Choroid plexus epithelial cell (primary cell): ENCODE results near the gene TMEM255B.
A peak's percentile ranks its signal among the peaks of the same experiment; 100 is the strongest.

Source experiments
- DNase-seq: peaks from one replicate; pipeline ENCODE4 v3.0.0-alpha.2; 2010; ENCODE audit warnings: low read depth
- H3K4me3 ChIP-seq: 2 replicates; pipeline ENCODE4 v1.5.1; 2011; ENCODE audit warnings: low read depth, mild to moderate bottlenecking, control low read depth, low read length, moderate library complexity
- TF ChIP-seq, protein P1 (sequence below): conservative IDR thresholded peaks from 2 replicates; pipeline ENCODE4 v1.5.1; 2011; ENCODE audit warnings: low read depth, mild to moderate bottlenecking, control low read depth, inconsistent platforms, low read length, moderate library complexity

TMEM255B gene

GRCh38 chr13:113796211-113796963 lies 37.4 kb downstream of the TMEM255B start:
- H3K4me3 ChIP-seq, result no peak overlapping the region
- no peak for DNase-seq
- TF ChIP-seq, protein P1, sequence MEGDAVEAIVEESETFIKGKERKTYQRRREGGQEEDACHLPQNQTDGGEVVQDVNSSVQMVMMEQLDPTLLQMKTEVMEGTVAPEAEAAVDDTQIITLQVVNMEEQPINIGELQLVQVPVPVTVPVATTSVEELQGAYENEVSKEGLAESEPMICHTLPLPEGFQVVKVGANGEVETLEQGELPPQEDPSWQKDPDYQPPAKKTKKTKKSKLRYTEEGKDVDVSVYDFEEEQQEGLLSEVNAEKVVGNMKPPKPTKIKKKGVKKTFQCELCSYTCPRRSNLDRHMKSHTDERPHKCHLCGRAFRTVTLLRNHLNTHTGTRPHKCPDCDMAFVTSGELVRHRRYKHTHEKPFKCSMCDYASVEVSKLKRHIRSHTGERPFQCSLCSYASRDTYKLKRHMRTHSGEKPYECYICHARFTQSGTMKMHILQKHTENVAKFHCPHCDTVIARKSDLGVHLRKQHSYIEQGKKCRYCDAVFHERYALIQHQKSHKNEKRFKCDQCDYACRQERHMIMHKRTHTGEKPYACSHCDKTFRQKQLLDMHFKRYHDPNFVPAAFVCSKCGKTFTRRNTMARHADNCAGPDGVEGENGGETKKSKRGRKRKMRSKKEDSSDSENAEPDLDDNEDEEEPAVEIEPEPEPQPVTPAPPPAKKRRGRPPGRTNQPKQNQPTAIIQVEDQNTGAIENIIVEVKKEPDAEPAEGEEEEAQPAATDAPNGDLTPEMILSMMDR, result no peak

GRCh38 chr13:113796964-113797676 lies 38.1 kb downstream of the TMEM255B start:
- no peak for DNase-seq
- TF ChIP-seq, protein P1, result no peak
- no peak overlapping the region for H3K4me3 ChIP-seq

DNA sequence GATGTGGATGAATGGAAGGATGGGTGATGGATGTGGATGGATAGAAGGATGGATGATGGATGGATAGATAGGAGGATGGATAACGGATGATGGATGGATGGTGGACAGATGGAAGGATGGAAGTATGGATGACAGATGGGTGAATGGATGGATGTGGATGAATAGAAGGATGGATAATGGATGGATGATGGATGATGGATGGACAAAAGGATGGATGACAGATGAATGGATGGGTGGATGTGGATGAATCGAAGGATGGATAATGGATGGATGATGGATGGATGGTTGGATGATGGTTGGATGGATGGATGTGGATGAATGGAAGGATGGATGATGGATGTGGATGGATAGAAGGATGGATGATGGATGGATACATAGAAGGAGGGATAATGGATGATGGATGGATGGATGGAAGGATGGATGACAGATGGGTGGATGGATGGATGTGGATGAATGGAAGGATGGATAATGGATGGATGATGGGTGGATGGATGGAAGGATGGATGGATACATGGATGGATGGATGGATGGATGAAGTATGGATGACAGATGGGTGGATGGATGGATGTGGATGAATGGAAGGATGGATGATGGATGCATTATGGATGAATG lies 39.3 kb downstream of the TMEM255B start:
- H3K4me3 ChIP-seq, result no peak overlapping the region
- no peak for DNase-seq
- TF ChIP-seq, protein P1, result no peak

DNA sequence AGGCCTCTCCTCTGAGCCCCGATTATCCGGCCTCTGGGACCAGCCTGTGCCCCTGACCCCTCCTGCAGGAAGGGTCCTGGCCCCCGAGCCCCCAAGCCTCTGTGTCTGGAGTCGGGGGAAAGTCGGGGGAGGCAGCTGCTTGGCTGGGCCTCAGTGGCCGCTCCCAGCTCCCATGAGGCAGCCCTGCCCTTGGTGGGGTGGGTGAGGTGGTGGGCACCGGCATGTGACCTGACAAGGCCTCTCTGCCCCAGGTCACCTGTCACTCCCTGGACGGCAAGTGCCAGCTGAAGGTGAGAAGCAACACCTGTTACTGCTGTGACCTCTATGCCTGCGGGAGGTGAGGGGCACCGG lies 41.5 kb downstream of the TMEM255B start:
- TF ChIP-seq, protein P1, result no peak
- H3K4me3 ChIP-seq, result no peak overlapping the region
- no peak for DNase-seq

DNA sequence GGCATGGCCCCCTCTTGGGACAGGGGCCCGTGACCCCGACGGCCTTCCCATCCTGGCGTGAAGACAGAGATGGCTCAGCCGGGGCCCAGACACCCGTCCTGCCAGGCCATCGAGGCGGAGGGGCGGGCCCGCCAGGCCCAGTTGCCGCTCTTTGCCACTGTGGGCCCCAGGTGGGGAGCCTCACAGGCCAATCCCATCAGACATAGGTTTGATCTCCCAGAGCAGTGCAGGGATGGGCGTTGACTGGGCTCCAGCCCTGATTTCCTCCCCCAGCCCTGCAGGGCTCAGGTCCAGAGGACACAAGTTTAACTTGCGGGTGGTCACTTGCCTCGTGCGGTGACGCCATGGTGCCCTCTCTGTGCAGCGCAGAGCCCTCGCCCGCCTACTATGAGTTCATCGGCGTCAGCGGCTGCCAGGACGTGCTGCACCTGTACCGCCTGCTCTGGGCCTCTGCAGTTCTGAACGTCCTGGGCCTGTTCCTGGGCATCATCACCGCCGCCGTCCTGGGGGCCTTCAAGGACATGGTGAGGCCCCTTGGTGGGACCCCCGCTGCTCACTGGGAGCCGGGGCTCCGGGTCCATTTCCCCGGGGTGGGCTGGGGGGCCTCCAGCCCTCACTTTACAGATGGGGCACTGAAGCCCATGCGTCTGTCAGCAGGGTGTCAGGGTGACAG lies 42.4 kb downstream of the TMEM255B start:
- TF ChIP-seq, protein P1, result no peak
- DNase-seq, result no peak
- no peak overlapping the region for H3K4me3 ChIP-seq

DNA sequence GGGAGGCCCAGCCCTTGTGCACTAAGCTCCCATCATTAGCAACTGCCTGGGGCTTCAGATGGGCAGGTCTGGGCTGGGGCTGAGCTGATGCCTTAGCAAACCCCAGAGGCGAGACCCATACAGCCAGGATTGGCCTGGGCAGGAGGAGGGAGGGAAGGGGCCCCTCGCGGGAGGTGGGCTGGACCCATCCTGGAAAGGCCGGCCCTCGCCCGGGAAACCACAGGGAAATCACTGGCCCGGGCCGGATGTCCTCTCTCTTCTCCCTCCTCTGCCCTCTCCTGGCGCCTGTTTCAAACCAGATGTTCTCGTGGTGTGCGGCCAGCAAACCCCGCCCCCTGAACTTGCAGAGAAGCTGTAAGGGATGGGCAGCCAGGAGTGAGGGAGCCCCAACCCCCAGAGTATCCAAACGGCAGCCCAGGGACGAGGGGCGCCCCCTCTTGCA lies 43.1 kb downstream of the TMEM255B start:
- DNase-seq, result peak; percentile 77
- TF ChIP-seq, protein P1, result peak; percentile 32
- H3K4me3 ChIP-seq, result no peak overlapping the region
